Panc1 (cell line): ENCODE measurements around the gene ASB14. TPM values are rescaled to one million over a fixed set of nuclear protein-coding genes. Genes with fewer than 3 reads are reported as not detected.

Experiments
- ATAC-seq: fragments of 200-7000 bp; cut with Tn5 transposase; 2 replicates; pipeline ENCODE4 v1.9.1; 2020; ENCODE audit warnings: mild to moderate bottlenecking, moderate library complexity
- BruUV-seq: library from RNA; stranded (reverse); fragments of 400-500 nt; replicated peaks from 2 replicates; lab custom pipeline; 2021; lab: Mats Ljungman, UMichigan
- CTCF ChIA-PET: fragments of 300-600 bp; sonication (Branson Sonifier 250); formaldehyde crosslinking; loops from one replicate; lab custom pipeline; 2022; ENCODE audit warnings: antibody characterized with exemption; lab: Charles Lee
- POLR2A ChIA-PET: fragments of 300-600 bp; sonication (Branson Sonifier 250); formaldehyde crosslinking; loops from one replicate; lab custom pipeline; 2022; ENCODE audit warnings: antibody characterized with exemption; lab: Charles Lee
- DNase-seq: peaks from one replicate; pipeline ENCODE4 v3.0.0-alpha.2; 2010; ENCODE audit warnings: low read depth, low spot score
- H3K27ac ChIP-seq: 2 replicates; pipeline ENCODE4 v1.5.1; 2011; ENCODE audit warnings: mild to moderate bottlenecking, low read length, inconsistent platforms
- H3K27me3 ChIP-seq: fragments of 200-500 bp; sonication (Bioruptor generic); 2 replicates; pipeline ENCODE4 v1.6.0; 2014; ENCODE audit warnings: low read length, inconsistent platforms; ENCODE audit not compliant: control insufficient read depth, insufficient read depth
- H3K36me3 ChIP-seq: fragments of 200-500 bp; sonication (Bioruptor generic); 2 replicates; pipeline ENCODE4 v1.5.1; 2014; ENCODE audit warnings: inconsistent platforms, mild to moderate bottlenecking, low read length, moderate library complexity; ENCODE audit not compliant: control insufficient read depth, insufficient read depth
- H3K4me1 ChIP-seq: 2 replicates; pipeline ENCODE4 v1.5.1; 2011; ENCODE audit warnings: inconsistent platforms, mild to moderate bottlenecking, low read length, moderate library complexity; ENCODE audit not compliant: control insufficient read depth, insufficient read depth
- H3K4me3 ChIP-seq, 2 experiments: 2 replicates each; pipeline ENCODE4 v1.5.1; 2011 to 2012; ENCODE audit warnings: low read depth in 2 of 2, low read length in 2 of 2, mild to moderate bottlenecking in 2 of 2, inconsistent platforms in 1 of 2, moderate library complexity in 1 of 2
- H3K9me3 ChIP-seq: fragments of 200-500 bp; sonication (Bioruptor generic); 2 replicates; pipeline ENCODE4 v1.5.1; 2014; ENCODE audit warnings: low read depth, mild to moderate bottlenecking, inconsistent platforms, low read length, moderate library complexity; ENCODE audit not compliant: control insufficient read depth, insufficient read depth
- CTCF ChIP-seq: fragments of 450-650 bp; IDR thresholded peaks from 2 replicates; pipeline ENCODE4 v1.5.1; 2017; ENCODE audit warnings: mild to moderate bottlenecking
- POLR2AphosphoS5 ChIP-seq: IDR thresholded peaks from 2 replicates; pipeline ENCODE4 v1.6.1; 2012; ENCODE audit warnings: mild to moderate bottlenecking, low read depth, low read length, moderate library complexity
- REST ChIP-seq, 2 experiments: IDR thresholded peaks; 2 replicates each; pipeline ENCODE4 v1.6.1; 2011 to 2012; ENCODE audit warnings: low read depth in 2 of 2, control low read depth in 1 of 2, low read length in 1 of 2, mild to moderate bottlenecking in 1 of 2, moderate library complexity in 1 of 2; ENCODE audit not compliant: insufficient read depth in 1 of 2
- SIN3A ChIP-seq: IDR thresholded peaks from 2 replicates; pipeline ENCODE4 v1.6.1; 2012; ENCODE audit warnings: low read depth, mild to moderate bottlenecking, low read length, moderate library complexity, borderline replicate concordance; ENCODE audit not compliant: insufficient read depth
- TCF7L2 ChIP-seq: IDR thresholded peaks from 2 replicates; pipeline ENCODE4 v1.6.1; 2011; ENCODE audit warnings: mild to moderate bottlenecking, low read depth, low read length, inconsistent platforms
- in situ Hi-C: cut with HindIII; loops from 2 replicates; pipeline ENCODE4 v1.10.0; 2016; ENCODE audit warnings: low sequenced_read_pairs, low pct_unique_long_range_greater_than_20kb
- intact Hi-C: fragments of 100-400 bp; cut with micrococcal nuclease; formaldehyde crosslinking; loops from one replicate; pipeline ENCODE4 v1.10.0; 2022; ENCODE audit not compliant: unreplicated experiment
- total RNA-seq: library from RNA; stranded (reverse); gene quantifications from one replicate; pipeline ENCODE4 v1.2.1, GENCODE V29; 2021; ENCODE audit not compliant: unreplicated experiment

Gene ASB14
- total RNA-seq, 1 experiment from 2014 or later = not detected

GRCh38 chr3:57279685-57280084, 12.8 kb downstream of the ASB14 start:
- in situ Hi-C loops = no loop called here
- TF ChIP-seq REST (IDR thresholded peaks at IDR 0.05; ENCODE audit: insufficient read depth in 1 of 2, low read depth in 2 of 2, low read length in 1 of 2) = no peak
- no peak for TF ChIP-seq CTCF
- no peak for TF ChIP-seq SIN3A
- no peak for TF ChIP-seq POLR2AphosphoS5
- no peak for TF ChIP-seq TCF7L2
- CTCF ChIA-PET = no interaction called here
- ATAC-seq (no peak), DNase-seq (no peak)
- no peaks in the 10 kb centered on the region for H3K4me1 ChIP-seq
- H3K27me3 ChIP-seq = no peaks in the 10 kb centered on the region
- H3K27ac ChIP-seq = no peak overlapping the region
- no peaks in the 10 kb centered on the region for H3K9me3 ChIP-seq
- intact Hi-C loops = no loop called here
- H3K36me3 ChIP-seq = no peaks in the 10 kb centered on the region
- no TSS peak for BruUV-seq
- POLR2A ChIA-PET = interaction anchor here (0.7 kb wide), 1 partner anchor 42 kb away, joined by 11 read pairs; no protein-coding TSS in a partner anchor
- H3K4me3 ChIP-seq = no peak overlapping the region

GRCh38 chr3:57278237-57278636, 14.2 kb downstream of the ASB14 start:
- no TSS peak for BruUV-seq
- Histone ChIP-seq H3K4me1 (no peaks in the 10 kb centered on the region), H3K27ac (no peak overlapping the region), H3K4me3 (no peak overlapping the region), H3K36me3 (no peaks in the 10 kb centered on the region; the same call in 1 of the 2 replicates), H3K9me3 (no peaks in the 10 kb centered on the region), H3K27me3 (no peaks in the 10 kb centered on the region)
- intact Hi-C loops = no loop called here
- no peak for TF ChIP-seq TCF7L2
- TF ChIP-seq SIN3A = no peak
- TF ChIP-seq CTCF = no peak
- TF ChIP-seq POLR2AphosphoS5 = no peak
- TF ChIP-seq REST (IDR thresholded peaks at IDR 0.05; ENCODE audit: insufficient read depth in 1 of 2, low read depth in 2 of 2, low read length in 1 of 2) = no peak
- CTCF ChIA-PET = no interaction called here
- in situ Hi-C loops = no loop called here
- ATAC-seq (no peak), DNase-seq (no peak)
- POLR2A ChIA-PET = no interaction called here
